ENCODE results near the gene KIF16B.

KIF16B gene

GRCh38 chr20:16459019-16459700 is 114.1 kb downstream of the KIF16B start:
- H3K27ac ChIP-seq (replicated peaks) = no peak overlapping the region
- DNase-seq (ENCODE audit: low read depth in 1 of 2, low spot score in 1 of 2) = no peak
- TF ChIP-seq GABPA (IDR thresholded peaks at IDR 0.05; ENCODE audit: low read depth) (no peak), SPI1 (IDR thresholded peaks at IDR 0.05; ENCODE audit: borderline replicate concordance, low read depth) (no peak), REST (IDR thresholded peaks at IDR 0.05; ENCODE audit: insufficient replicate concordance, low read depth) (no peak), POLR2AphosphoS5 (IDR thresholded peaks at IDR 0.05; ENCODE audit: low read depth) (no peak), CTCF (IDR thresholded peaks at IDR 0.05; ENCODE audit: insufficient read depth, low read length) (no peak)
- no peaks in the 10 kb centered on the region for H3K27me3 ChIP-seq (ENCODE audit: insufficient read depth, poor library complexity, severe bottlenecking)
- H3K4me3 ChIP-seq (replicated peaks; ENCODE audit: insufficient read depth, low read length) = no peak overlapping the region

GRCh38 chr20:16457514-16457913 is 115.7 kb downstream of the KIF16B start:
- H3K27ac ChIP-seq (replicated peaks) = no peak overlapping the region
- no peaks in the 10 kb centered on the region for H3K27me3 ChIP-seq (ENCODE audit: insufficient read depth, poor library complexity, severe bottlenecking)
- H3K4me3 ChIP-seq (replicated peaks; ENCODE audit: insufficient read depth, low read length) = no peak overlapping the region
- DNase-seq (ENCODE audit: low read depth in 1 of 2, low spot score in 1 of 2) = no peak
- TF ChIP-seq POLR2AphosphoS5 (IDR thresholded peaks at IDR 0.05; ENCODE audit: low read depth) = no peak

GRCh38 chr20:16455324-16455723 is 117.9 kb downstream of the KIF16B start:
- H3K4me3 ChIP-seq (replicated peaks; ENCODE audit: insufficient read depth, low read length) = no peak overlapping the region
- DNase-seq (ENCODE audit: low read depth in 1 of 2, low spot score in 1 of 2) = no peak
- H3K27me3 ChIP-seq (ENCODE audit: insufficient read depth, poor library complexity, severe bottlenecking) = no peaks in the 10 kb centered on the region
- no peak for TF ChIP-seq POLR2AphosphoS5 (IDR thresholded peaks at IDR 0.05; ENCODE audit: low read depth)
- no peak for TF ChIP-seq CTCF (IDR thresholded peaks at IDR 0.05; ENCODE audit: insufficient read depth, low read length)
- no peak overlapping the region for H3K27ac ChIP-seq (replicated peaks)

GRCh38 chr20:16451982-16452381 is 121.3 kb downstream of the KIF16B start:
- no peak for DNase-seq (ENCODE audit: low read depth in 1 of 2, low spot score in 1 of 2)
- no peak overlapping the region for H3K4me3 ChIP-seq (replicated peaks; ENCODE audit: insufficient read depth, low read length)
- no peaks in the 10 kb centered on the region for H3K27me3 ChIP-seq (ENCODE audit: insufficient read depth, poor library complexity, severe bottlenecking)
- no peak overlapping the region for H3K27ac ChIP-seq (replicated peaks)
- TF ChIP-seq POLR2AphosphoS5 (IDR thresholded peaks at IDR 0.05; ENCODE audit: low read depth) (no peak), CTCF (IDR thresholded peaks at IDR 0.05; ENCODE audit: insufficient read depth, low read length) (no peak), GABPA (IDR thresholded peaks at IDR 0.05; ENCODE audit: low read depth) (no peak), SPI1 (IDR thresholded peaks at IDR 0.05; ENCODE audit: borderline replicate concordance, low read depth) (no peak), REST (IDR thresholded peaks at IDR 0.05; ENCODE audit: insufficient replicate concordance, low read depth) (no peak)
